ENCODE results near the gene MCF2L.
"Not testable (repeated sequence)": the region's sequence is repeated elsewhere in the genome, so short reads cannot be mapped to it uniquely, and the experiment has no call there.

The MCF2L gene

GRCh38 chr13:113077953-113078901 lies 109.2 kb downstream of the MCF2L start:
- no peak for FAIRE-seq
- no peak for TF ChIP-seq POLR2AphosphoS5 (IDR thresholded peaks at IDR 0.05; ENCODE audit: low read depth, low read length)
- no peak for TF ChIP-seq SPI1 (IDR thresholded peaks at IDR 0.05; ENCODE audit: low read depth, low read length)
- TF ChIP-seq PAX5 (IDR thresholded peaks at IDR 0.05; ENCODE audit: insufficient read depth, low read length, severe bottlenecking): no peak
- no peak for TF ChIP-seq POU2F2 (IDR thresholded peaks at IDR 0.05; ENCODE audit: low read depth, low read length)
- TF ChIP-seq POLR2A (IDR thresholded peaks at IDR 0.05; ENCODE audit: low read depth, low read length): no peak
- TF ChIP-seq TAF1 (IDR thresholded peaks at IDR 0.05; ENCODE audit: low read depth, low read length): no peak

GRCh38 chr13:113078902-113079780 lies 110.1 kb downstream of the MCF2L start:
- FAIRE-seq: no peak

More at GRCh38 chr13:113077953-113078901, 109.2 kb downstream of the MCF2L start:
- DNase-seq (ENCODE audit: insufficient read length, low spot score): no peak

GRCh38 chr13:113079781-113080080 lies 110.7 kb downstream of the MCF2L start:
- not testable (repeated sequence) for FAIRE-seq; DNase-seq (ENCODE audit: insufficient read length, low spot score)

More at GRCh38 chr13:113078902-113079780, 110.1 kb downstream of the MCF2L start:
- TF ChIP-seq POLR2AphosphoS5 (IDR thresholded peaks at IDR 0.05; ENCODE audit: low read depth, low read length): no peak
- no peak for DNase-seq (ENCODE audit: insufficient read length, low spot score)

GRCh38 chr13:113080361-113080831 lies 111.4 kb downstream of the MCF2L start:
- DNase-seq (ENCODE audit: insufficient read length, low spot score) (no peak), FAIRE-seq (no peak)

GRCh38 chr13:113080901-113081521 lies 112.0 kb downstream of the MCF2L start:
- TF ChIP-seq POU2F2 (IDR thresholded peaks at IDR 0.05; ENCODE audit: low read depth, low read length) (no peak), SPI1 (IDR thresholded peaks at IDR 0.05; ENCODE audit: low read depth, low read length) (no peak), TAF1 (IDR thresholded peaks at IDR 0.05; ENCODE audit: low read depth, low read length) (no peak)
- DNase-seq (ENCODE audit: insufficient read length, low spot score) (no peak), FAIRE-seq (no peak)

More at GRCh38 chr13:113080361-113080831, 111.4 kb downstream of the MCF2L start:
- TF ChIP-seq SPI1 (IDR thresholded peaks at IDR 0.05; ENCODE audit: low read depth, low read length) (no peak), POLR2AphosphoS5 (IDR thresholded peaks at IDR 0.05; ENCODE audit: low read depth, low read length) (no peak), POLR2A (IDR thresholded peaks at IDR 0.05; ENCODE audit: low read depth, low read length) (no peak)

- TF ChIP-seq SPI1 (IDR thresholded peaks at IDR 0.05; ENCODE audit: low read depth, low read length) (no peak), POLR2A (IDR thresholded peaks at IDR 0.05; ENCODE audit: low read depth, low read length) (no peak), POLR2AphosphoS5 (IDR thresholded peaks at IDR 0.05; ENCODE audit: low read depth, low read length) (no peak), POU2F2 (IDR thresholded peaks at IDR 0.05; ENCODE audit: low read depth, low read length) (no peak), TAF1 (IDR thresholded peaks at IDR 0.05; ENCODE audit: low read depth, low read length) (no peak), PAX5 (IDR thresholded peaks at IDR 0.05; ENCODE audit: insufficient read depth, low read length, severe bottlenecking) (no peak)
- no peak for FAIRE-seq
- no peak for DNase-seq (ENCODE audit: insufficient read length, low spot score)
These were observed 113.4 kb downstream of the MCF2L start for GRCh38 chr13:113082198-113083021.

GRCh38 chr13:113083022-113083373 lies 114.0 kb downstream of the MCF2L start:
- FAIRE-seq: no peak

DNA sequence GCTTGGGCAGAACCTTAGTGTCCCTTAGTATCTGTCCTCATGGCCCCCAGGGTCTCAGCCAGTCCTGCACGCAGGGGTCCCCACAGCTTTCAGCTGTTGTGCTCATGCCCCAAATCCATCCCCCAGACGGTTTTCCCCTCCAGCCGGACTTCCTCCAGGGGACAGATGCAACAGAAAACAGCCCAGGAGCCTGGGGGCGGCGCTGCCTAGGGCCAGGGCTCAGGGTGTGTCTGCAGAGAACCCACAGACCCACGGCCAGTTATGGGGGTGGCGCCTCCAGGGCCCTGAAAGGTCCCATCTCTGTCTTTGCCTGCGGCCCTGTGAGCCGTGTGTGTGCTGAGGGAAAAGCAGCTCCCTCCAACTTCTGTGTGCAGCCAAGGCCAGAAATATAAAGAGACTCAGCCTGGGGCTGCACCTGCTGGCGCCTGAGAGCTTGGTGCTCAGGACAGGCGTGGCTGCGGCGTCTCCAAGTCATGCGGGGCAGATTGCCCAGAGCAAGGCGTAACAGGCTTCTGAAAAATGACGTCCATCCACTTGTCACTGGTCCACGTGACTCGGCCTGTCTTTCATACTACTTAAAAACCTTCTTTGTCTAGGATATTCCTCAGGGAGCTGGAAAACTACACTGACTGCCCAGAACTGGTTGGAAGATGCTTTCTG lies 114.5 kb downstream of the MCF2L start:
- TF ChIP-seq SPI1 (IDR thresholded peaks at IDR 0.05; ENCODE audit: low read depth, low read length) (no peak), POU2F2 (IDR thresholded peaks at IDR 0.05; ENCODE audit: low read depth, low read length) (no peak)
- no peak for FAIRE-seq

More at GRCh38 chr13:113083022-113083373, 114.0 kb downstream of the MCF2L start:
- DNase-seq (ENCODE audit: insufficient read length, low spot score): no peak
- TF ChIP-seq POU2F2 (IDR thresholded peaks at IDR 0.05; ENCODE audit: low read depth, low read length) (no peak), SPI1 (IDR thresholded peaks at IDR 0.05; ENCODE audit: low read depth, low read length) (no peak), TAF1 (IDR thresholded peaks at IDR 0.05; ENCODE audit: low read depth, low read length) (no peak), PAX5 (IDR thresholded peaks at IDR 0.05; ENCODE audit: insufficient read depth, low read length, severe bottlenecking) (no peak), POLR2A (IDR thresholded peaks at IDR 0.05; ENCODE audit: low read depth, low read length) (no peak), POLR2AphosphoS5 (IDR thresholded peaks at IDR 0.05; ENCODE audit: low read depth, low read length) (no peak)

More for the DNA sequence above, 114.5 kb downstream of the MCF2L start:
- DNase-seq (ENCODE audit: insufficient read length, low spot score): no peak

All from GM12891 (cell line).